HEK293 (cell line): ENCODE results near the gene MYO7B.

ENCODE experiments used
- CTCF ChIA-PET: fragments of 350-600 bp; formaldehyde crosslinking; extraction: SDS; loops from one replicate; lab custom pipeline; 2021; ENCODE audit warnings: antibody characterized with exemption; lab: Yijun Ruan, JAX
- POLR2A ChIA-PET: fragments of 300-600 bp; formaldehyde crosslinking; extraction: SDS; loops from one replicate; lab custom pipeline; 2020; ENCODE audit warnings: antibody characterized with exemption, inconsistent platforms; lab: Yijun Ruan, JAX
- H3K27ac ChIP-seq: fragments of 200-500 bp; sonication (Bioruptor generic); 2 replicates; pipeline ENCODE4 v1.5.1; 2014; ENCODE audit warnings: low read depth, low read length, control low read depth, inconsistent platforms; ENCODE audit errors: extremely low read depth
- H3K36me3 ChIP-seq, 2 experiments: fragments of 200-500 bp in 1 of 2; sonication (Bioruptor generic) in 1 of 2; 1 replicate in 1 of 2; 2 replicates in 1 of 2; pipeline ENCODE4 v1.5.1; 2014 to 2017; ENCODE audit warnings: inconsistent platforms in 2 of 2, low read length in 2 of 2; ENCODE audit not compliant: control insufficient read depth in 2 of 2, insufficient read depth in 1 of 2
- H3K4me1 ChIP-seq: fragments of 200-500 bp; sonication (Bioruptor generic); 2 replicates; pipeline ENCODE4 v1.5.1; 2014; ENCODE audit warnings: mild to moderate bottlenecking, low read length, inconsistent platforms; ENCODE audit not compliant: control insufficient read depth, insufficient read depth
- H3K4me3 ChIP-seq: 2 replicates; pipeline ENCODE4 v1.5.1; 2011; ENCODE audit warnings: low read depth, mild to moderate bottlenecking, control low read depth, low read length, moderate library complexity
- H3K9me3 ChIP-seq: fragments of 200-500 bp; sonication (Bioruptor generic); 2 replicates; pipeline ENCODE4 v1.5.1; 2014; ENCODE audit warnings: low read depth, low read length, inconsistent platforms; ENCODE audit not compliant: control insufficient read depth, insufficient read depth
- GLIS1 ChIP-seq: fragments of 450-650 bp; formaldehyde crosslinking; IDR thresholded peaks from 2 replicates; pipeline ENCODE4 v1.5.1; 2016; ENCODE audit warnings: missing biosample characterization, missing genetic modification characterization
- KLF1 ChIP-seq: fragments of 450-650 bp; formaldehyde crosslinking; IDR thresholded peaks from 2 replicates; pipeline ENCODE4 v1.5.1; 2016; ENCODE audit warnings: missing biosample characterization, missing genetic modification characterization
- OSR2 ChIP-seq: fragments of 450-650 bp; formaldehyde crosslinking; IDR thresholded peaks from 2 replicates; pipeline ENCODE4 v1.5.1; 2016; ENCODE audit warnings: missing biosample characterization, missing genetic modification characterization
- REST ChIP-seq: fragments of 450-650 bp; formaldehyde crosslinking; IDR thresholded peaks from 2 replicates; pipeline ENCODE4 v1.5.1; 2016; ENCODE audit warnings: missing biosample characterization, missing genetic modification characterization
- ZFP37 ChIP-seq: fragments of 450-650 bp; formaldehyde crosslinking; IDR thresholded peaks from 2 replicates; pipeline ENCODE4 v1.5.1; 2016; ENCODE audit warnings: missing biosample characterization, missing genetic modification characterization
- ZNF16 ChIP-seq: fragments of 450-650 bp; formaldehyde crosslinking; IDR thresholded peaks from 2 replicates; pipeline ENCODE4 v1.5.1; 2016; ENCODE audit warnings: low read depth, missing biosample characterization, missing genetic modification characterization
- ZNF214 ChIP-seq: fragments of 450-650 bp; formaldehyde crosslinking; IDR thresholded peaks from 2 replicates; pipeline ENCODE4 v1.5.1; 2017; ENCODE audit warnings: missing biosample characterization, mild to moderate bottlenecking, missing genetic modification characterization, borderline replicate concordance
- ZNF239 ChIP-seq: fragments of 450-650 bp; formaldehyde crosslinking; IDR thresholded peaks from 2 replicates; pipeline ENCODE4 v1.5.1; 2016; ENCODE audit warnings: missing biosample characterization, missing genetic modification characterization
- ZNF280C ChIP-seq: fragments of 450-650 bp; formaldehyde crosslinking; IDR thresholded peaks from 2 replicates; pipeline ENCODE4 v1.5.1; 2016; ENCODE audit warnings: missing biosample characterization, missing genetic modification characterization
- ZNF335 ChIP-seq: fragments of 450-650 bp; formaldehyde crosslinking; conservative IDR thresholded peaks from 2 replicates; pipeline ENCODE4 v1.5.1; 2016; ENCODE audit warnings: missing biosample characterization, missing genetic modification characterization
- ZNF394 ChIP-seq: fragments of 450-650 bp; formaldehyde crosslinking; IDR thresholded peaks from 2 replicates; pipeline ENCODE4 v1.5.1; 2016; ENCODE audit warnings: missing biosample characterization, missing genetic modification characterization, mild to moderate bottlenecking, moderate library complexity, borderline replicate concordance
- ZNF398 ChIP-seq: fragments of 450-650 bp; formaldehyde crosslinking; IDR thresholded peaks from 2 replicates; pipeline ENCODE4 v1.5.1; 2017; ENCODE audit warnings: missing biosample characterization, missing genetic modification characterization
- ZNF549 ChIP-seq: fragments of 450-650 bp; IDR thresholded peaks from 2 replicates; pipeline ENCODE4 v1.5.1; 2018; ENCODE audit warnings: missing biosample characterization, missing genetic modification characterization, mild to moderate bottlenecking, inconsistent platforms, moderate library complexity
- ZNF560 ChIP-seq: fragments of 450-650 bp; formaldehyde crosslinking; IDR thresholded peaks from 2 replicates; pipeline ENCODE4 v1.5.1; 2017; ENCODE audit warnings: missing biosample characterization, missing genetic modification characterization, borderline replicate concordance
- ZNF629 ChIP-seq: fragments of 450-650 bp; formaldehyde crosslinking; IDR thresholded peaks from 2 replicates; pipeline ENCODE4 v1.5.1; 2017; ENCODE audit warnings: missing biosample characterization, missing genetic modification characterization

MYO7B gene

GRCh38 chr2:127597046-127597983 is 61.8 kb downstream of the MYO7B start (continued):
- TF ChIP-seq OSR2 (tag by site-specific recombination) (no peak), ZNF629 (no peak), REST (tag by site-specific recombination) (0 out of 2 replicates have a peak, but pooled peaks have one; percentile 17), ZNF280C (tag by site-specific recombination) (no peak), ZNF560 (tag by site-specific recombination) (no peak), ZFP37 (tag by site-specific recombination) (no peak), ZNF394 (tag by site-specific recombination) (peak; percentile 71; the same call in 1 of the 2 replicates), ZNF398 (tag by site-specific recombination) (no peak)

- POLR2A ChIA-PET = no interaction called here
- no peak overlapping the region for H3K27ac ChIP-seq
These were observed 62.5 kb downstream of the MYO7B start for GRCh38 chr2:127597984-127598380.

More at GRCh38 chr2:127597984-127598380, 62.5 kb downstream of the MYO7B start:
- TF ChIP-seq ZNF16 (tag by site-specific recombination) (no peak), KLF1 (tag by site-specific recombination) (no peak), GLIS1 (no peak), ZNF394 (tag by site-specific recombination) (no peak), ZNF214 (no peak), ZNF335 (no peak), REST (tag by site-specific recombination) (no peak), ZNF239 (tag by site-specific recombination) (no peak), ZNF549 (tag by site-specific recombination) (no peak)
- Histone ChIP-seq H3K4me1 (no peaks in the 10 kb centered on the region), H3K9me3 (no peaks in the 10 kb centered on the region), H3K36me3 (no peaks in the 10 kb centered on the region), H3K4me3 (no peak overlapping the region)
- CTCF ChIA-PET = no interaction called here
